GM12864 (cell line): ENCODE measurements around the gene TYW1B.
A peak's percentile ranks its signal among the peaks of the same experiment; 100 is the strongest.
"Not testable (repeated sequence)": the region's sequence is repeated elsewhere in the genome, so short reads cannot be mapped to it uniquely, and the experiment has no call there.

Experiments used
- DNase-seq: peaks from one replicate; pipeline ENCODE4 v3.0.0-alpha.2; 2011; ENCODE audit warnings: low read depth
- H3K4me3 ChIP-seq: 2 replicates; pipeline ENCODE4 v1.5.1; 2011; ENCODE audit warnings: mild to moderate bottlenecking, low read depth, low read length, control low read depth
- CTCF ChIP-seq: IDR thresholded peaks from 2 replicates; pipeline ENCODE4 v1.5.1; 2011; ENCODE audit warnings: low read depth, mild to moderate bottlenecking, moderate library complexity, low read length, control low read depth, inconsistent platforms; ENCODE audit errors: missing control alignments

The TYW1B gene

GRCh38 chr7:72823765-72824732 is 4.0 kb downstream of the TYW1B start:
- peak; percentile 21 for TF ChIP-seq CTCF
- H3K4me3 ChIP-seq, DNase-seq: not testable (repeated sequence)

GRCh38 chr7:72822497-72822896 is 5.5 kb downstream of the TYW1B start:
- DNase-seq, H3K4me3 ChIP-seq: not testable (repeated sequence)

- H3K4me3 ChIP-seq, DNase-seq: not testable (repeated sequence)
Observed at GRCh38 chr7:72818663-72819361, 9.2 kb downstream of the TYW1B start.

- not testable (repeated sequence) for H3K4me3 ChIP-seq, DNase-seq
Observed at GRCh38 chr7:72817661-72818060, 10.3 kb downstream of the TYW1B start.

GRCh38 chr7:72816370-72817157 is 11.4 kb downstream of the TYW1B start:
- not testable (repeated sequence) for DNase-seq, H3K4me3 ChIP-seq

GRCh38 chr7:72810437-72810836 is 17.6 kb downstream of the TYW1B start:
- not testable (repeated sequence) for H3K4me3 ChIP-seq, DNase-seq

- H3K4me3 ChIP-seq: not testable (repeated sequence)
Observed at GRCh38 chr7:72808511-72808910, 19.5 kb downstream of the TYW1B start.

GRCh38 chr7:72806851-72807250 is 21.1 kb downstream of the TYW1B start:
- not testable (repeated sequence) for DNase-seq, H3K4me3 ChIP-seq

More at GRCh38 chr7:72808511-72808910, 19.5 kb downstream of the TYW1B start:
- DNase-seq: not testable (repeated sequence)

- TF ChIP-seq CTCF: no peak
- no peak for DNase-seq
- no peak overlapping the region for H3K4me3 ChIP-seq
Observed at GRCh38 chr7:72805526-72806494, 22.2 kb downstream of the TYW1B start.

- not testable (repeated sequence) for DNase-seq, H3K4me3 ChIP-seq
Observed at GRCh38 chr7:72803778-72804177, 24.2 kb downstream of the TYW1B start.

GRCh38 chr7:72801564-72801963 is 26.4 kb downstream of the TYW1B start:
- DNase-seq, H3K4me3 ChIP-seq: not testable (repeated sequence)

- DNase-seq, H3K4me3 ChIP-seq: not testable (repeated sequence)
Observed at GRCh38 chr7:72795401-72795800, 32.6 kb downstream of the TYW1B start.
